ENCODE measurements around the gene OR1B1.

GRCh38 chr9:122656378-122656777 lies 1.0 kb downstream of the OR1B1 start:
- TF ChIP-seq POLR2A (IDR thresholded peaks at IDR 0.05) (no peak), CTCF (IDR thresholded peaks at IDR 0.05) (no peak)

All from heart left ventricle (tissue), 13 donors.